Uterus (tissue), 4 donors: ENCODE results near the gene GAS2L2. TPM values are rescaled to one million over a fixed set of nuclear protein-coding genes. Genes with fewer than 3 reads are reported as not detected.

Experiments
- DNase-seq, 2 donors: peaks; one replicate each; pipeline ENCODE4 v3.0.0-alpha.2; 2019 to 2020
- H3K27ac ChIP-seq, 2 donors: fragments of 200-600 bp; sonication (generic); 1 replicate in 1 of 2; 2 replicates in 1 of 2; pipeline ENCODE4 v1.5.1; 2016 to 2018
- H3K27me3 ChIP-seq, 2 donors: fragments of 200-600 bp; sonication (generic); one replicate each; pipeline ENCODE4 v1.5.1; 2018 to 2019; ENCODE audit warnings: control low read depth in 1 of 2
- H3K36me3 ChIP-seq, 2 donors: fragments of 200-600 bp; sonication (generic); one replicate each; pipeline ENCODE4 v1.5.1; 2019; ENCODE audit warnings: control low read depth in 1 of 2
- H3K4me1 ChIP-seq, 2 donors: fragments of 200-600 bp; sonication (generic); one replicate each; pipeline ENCODE4 v1.5.1; 2018 to 2019; ENCODE audit warnings: control low read depth in 1 of 2
- H3K4me3 ChIP-seq, 2 donors: fragments of 200-600 bp; sonication (generic); 1 replicate in 1 of 2; 2 replicates in 1 of 2; pipeline ENCODE4 v1.5.1; 2018 to 2019; ENCODE audit warnings: mild to moderate bottlenecking in 1 of 2
- H3K9me3 ChIP-seq, 2 donors: fragments of 200-600 bp; sonication (generic); one replicate each; pipeline ENCODE4 v1.5.1; 2019; ENCODE audit warnings: control low read depth in 1 of 2
- POLR2A ChIP-seq, 2 donors: fragments of 450-650 bp; IDR thresholded peaks; one replicate each; pipeline ENCODE4 v1.6.1; 2016; ENCODE audit warnings: antibody characterized with exemption in 2 of 2, mild to moderate bottlenecking in 1 of 2, moderate library complexity in 1 of 2
- intact Hi-C: fragments of 100-400 bp; cut with DNase I; formaldehyde crosslinking; loops from one replicate; pipeline ENCODE4 v1.15.1; 2023; ENCODE audit warnings: low total_unique reads
- total RNA-seq, 4 donors: library from RNA; depleted of rRNA in 3 of 4; stranded (reverse); fragments of >200 nt in 3 of 4; gene quantifications; one replicate each; pipeline versions ENCODE4 v1.1.0 to v1.2.4, GENCODE V29; 2014 to 2023
- TF ChIP-seq, protein P1 (sequence below), 4 experiments: fragments of 200-600 bp in 2 of 4; fragments of 450-650 bp in 2 of 4; sonication (generic) in 2 of 4; IDR thresholded peaks; one replicate each; pipeline ENCODE4 v1.5.1; 2016 to 2019; ENCODE audit warnings: antibody characterized with exemption in 4 of 4, mild to moderate bottlenecking in 2 of 4, moderate library complexity in 1 of 4
- donor health status: DM: yes; HTN: yes; CAD: no.

The GAS2L2 gene
- total RNA-seq, 4 donors from 2014 or later, result 0.69 TPM; not detected in 3

- intact Hi-C loops, result no loop called here
- no peak overlapping the region for H3K4me3 ChIP-seq
- no peak for TF ChIP-seq POLR2A (IDR thresholded peaks at IDR 0.05)
- TF ChIP-seq, protein P1, sequence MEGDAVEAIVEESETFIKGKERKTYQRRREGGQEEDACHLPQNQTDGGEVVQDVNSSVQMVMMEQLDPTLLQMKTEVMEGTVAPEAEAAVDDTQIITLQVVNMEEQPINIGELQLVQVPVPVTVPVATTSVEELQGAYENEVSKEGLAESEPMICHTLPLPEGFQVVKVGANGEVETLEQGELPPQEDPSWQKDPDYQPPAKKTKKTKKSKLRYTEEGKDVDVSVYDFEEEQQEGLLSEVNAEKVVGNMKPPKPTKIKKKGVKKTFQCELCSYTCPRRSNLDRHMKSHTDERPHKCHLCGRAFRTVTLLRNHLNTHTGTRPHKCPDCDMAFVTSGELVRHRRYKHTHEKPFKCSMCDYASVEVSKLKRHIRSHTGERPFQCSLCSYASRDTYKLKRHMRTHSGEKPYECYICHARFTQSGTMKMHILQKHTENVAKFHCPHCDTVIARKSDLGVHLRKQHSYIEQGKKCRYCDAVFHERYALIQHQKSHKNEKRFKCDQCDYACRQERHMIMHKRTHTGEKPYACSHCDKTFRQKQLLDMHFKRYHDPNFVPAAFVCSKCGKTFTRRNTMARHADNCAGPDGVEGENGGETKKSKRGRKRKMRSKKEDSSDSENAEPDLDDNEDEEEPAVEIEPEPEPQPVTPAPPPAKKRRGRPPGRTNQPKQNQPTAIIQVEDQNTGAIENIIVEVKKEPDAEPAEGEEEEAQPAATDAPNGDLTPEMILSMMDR (IDR thresholded peaks at IDR 0.05), result no peak
- H3K9me3 ChIP-seq, result no peaks in the 10 kb centered on the region
- DNase-seq, result no peak
- peaks cover 0 to 7% of the 10 kb centered on the region in 2 donors for H3K4me1 ChIP-seq
- H3K36me3 ChIP-seq, result no peaks in the 10 kb centered on the region
- H3K27me3 ChIP-seq, result no peaks in the 10 kb centered on the region
- no peak overlapping the region for H3K27ac ChIP-seq
These were observed 20.3 kb downstream of the GAS2L2 start for GRCh38 chr17:35732806-35733136.

GRCh38 chr17:35731917-35732805, 20.9 kb downstream of the GAS2L2 start:
- Histone ChIP-seq H3K36me3 (no peaks in the 10 kb centered on the region), H3K9me3 (no peaks in the 10 kb centered on the region), H3K4me3 (peak overlapping the region; percentile 32 to 77), H3K4me1 (peaks cover 0 to 7% of the 10 kb centered on the region in 2 donors), H3K27me3 (no peaks in the 10 kb centered on the region), H3K27ac (peak overlapping the region; percentile 59 to 78)
- DNase-seq, result no peak
- TF ChIP-seq, protein P1 (IDR thresholded peaks at IDR 0.05), result no peak
- no peak for TF ChIP-seq POLR2A (IDR thresholded peaks at IDR 0.05)
- intact Hi-C loops, result no loop called here

GRCh38 chr17:35731239-35731916, 21.7 kb downstream of the GAS2L2 start, which contains the start of gene RASL10B:
TSS of gene RASL10B (plus strand) at chr17:35731639. CDS start at chr17:35735185, 3,546 bp downstream.
- Histone ChIP-seq H3K27me3 (no peaks in the 10 kb centered on the region), H3K27ac (peak within 1 kb of the TSS; percentile 59 to 78), H3K4me1 (peaks cover 0 to 7% of the 10 kb centered on the region in 2 donors), H3K4me3 (peak within 1 kb of the TSS; percentile 32 to 77), H3K9me3 (no peaks in the 10 kb centered on the region), H3K36me3 (no peaks in the 10 kb centered on the region)
- intact Hi-C loops, result no loop called here
- TF ChIP-seq, protein P1 (IDR thresholded peaks at IDR 0.05), result no peak
- no peak for TF ChIP-seq POLR2A (IDR thresholded peaks at IDR 0.05)
- DNase-seq, result peak; percentile 55

DNA sequence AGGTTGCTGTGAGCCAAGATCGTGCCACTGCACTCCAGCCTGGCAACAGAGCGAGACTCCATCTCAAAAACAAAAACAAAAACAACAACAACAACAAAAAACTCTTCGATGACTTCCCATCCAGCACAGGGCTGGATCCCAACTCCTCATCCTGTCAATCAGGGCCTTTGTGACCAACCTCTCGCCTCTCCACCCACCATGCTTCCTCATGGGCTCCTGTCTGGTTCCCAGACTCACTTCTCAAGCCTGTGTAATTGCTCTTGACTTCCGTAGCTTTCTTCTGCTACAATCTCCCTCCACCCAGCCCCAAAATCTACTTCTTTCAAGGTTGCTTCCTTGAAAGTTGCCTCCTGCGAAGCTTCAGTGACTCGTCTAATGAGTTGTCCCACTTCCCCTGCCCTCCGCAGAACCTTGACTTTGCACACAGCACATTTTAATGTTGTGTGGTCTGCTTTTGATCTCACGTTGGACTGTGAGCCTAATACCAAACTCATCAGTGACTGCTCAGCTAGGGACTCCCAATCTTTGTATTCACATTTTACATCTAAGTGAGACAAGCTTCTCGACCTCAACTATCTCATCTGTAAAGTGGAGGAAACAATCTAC, 22.5 kb downstream of the GAS2L2 start:
- TF ChIP-seq, protein P1 (IDR thresholded peaks at IDR 0.05), result no peak
- TF ChIP-seq POLR2A (IDR thresholded peaks at IDR 0.05), result no peak
- DNase-seq, result no peak
- H3K9me3 ChIP-seq, result no peaks in the 10 kb centered on the region
- H3K27me3 ChIP-seq, result no peaks in the 10 kb centered on the region
- H3K36me3 ChIP-seq, result no peaks in the 10 kb centered on the region
- intact Hi-C loops, result no loop called here
- H3K27ac ChIP-seq, result no peak overlapping the region
- H3K4me3 ChIP-seq, result no peak overlapping the region
- peaks cover 0 to 7% of the 10 kb centered on the region in 2 donors for H3K4me1 ChIP-seq
